ENCODE data around the gene KAT2A.

KAT2A gene

DNA sequence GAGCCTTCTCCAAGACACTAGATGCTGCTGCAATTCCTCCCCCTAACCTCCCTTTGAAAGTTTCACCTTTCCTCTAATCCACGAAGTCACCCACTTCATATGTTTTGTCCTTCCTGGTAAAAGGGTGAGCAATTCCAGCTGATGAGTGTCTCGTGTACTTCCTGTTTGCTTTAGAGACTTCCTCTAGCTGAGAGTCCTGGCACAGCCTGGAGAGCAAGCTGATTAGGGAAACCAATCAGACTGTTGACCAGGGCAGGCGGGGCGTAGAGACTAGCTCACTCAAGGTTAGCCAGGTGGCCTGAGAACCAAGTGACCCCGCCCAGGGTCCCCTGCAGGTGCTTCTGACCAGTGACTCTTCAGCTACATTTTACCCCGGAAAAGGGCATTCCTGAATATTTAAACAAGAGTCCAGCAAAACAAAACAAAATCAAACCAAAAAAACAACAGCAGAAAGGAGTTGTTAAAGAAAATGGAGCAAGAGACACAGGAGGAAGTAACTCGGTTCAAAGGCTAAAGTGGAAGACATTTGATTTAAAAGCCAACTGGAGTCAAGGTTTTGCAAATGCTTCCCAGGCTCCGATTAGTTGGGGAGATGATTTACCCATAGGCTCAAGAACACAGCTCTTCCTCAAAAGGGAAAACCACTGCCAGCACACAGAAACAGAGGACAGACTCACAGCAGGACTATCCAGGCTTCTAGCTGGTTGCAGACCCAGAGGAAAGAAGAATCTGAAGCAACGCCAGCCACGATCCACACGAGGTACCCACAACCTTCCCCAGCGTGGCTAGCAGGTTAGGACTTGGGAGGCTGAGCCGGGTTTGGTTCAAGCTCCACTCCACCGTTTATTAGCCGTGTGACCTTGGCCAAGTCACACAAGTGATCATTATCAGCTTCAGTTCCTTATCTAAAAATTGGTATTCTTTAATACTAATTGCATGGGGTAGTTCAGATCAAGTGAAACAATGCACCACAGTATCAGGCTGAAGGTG is 14.8 kb upstream of the KAT2A start:
- in situ Hi-C loops (cut with HindIII; ENCODE audit: low sequenced_read_pairs), result no loop called here

DNA sequence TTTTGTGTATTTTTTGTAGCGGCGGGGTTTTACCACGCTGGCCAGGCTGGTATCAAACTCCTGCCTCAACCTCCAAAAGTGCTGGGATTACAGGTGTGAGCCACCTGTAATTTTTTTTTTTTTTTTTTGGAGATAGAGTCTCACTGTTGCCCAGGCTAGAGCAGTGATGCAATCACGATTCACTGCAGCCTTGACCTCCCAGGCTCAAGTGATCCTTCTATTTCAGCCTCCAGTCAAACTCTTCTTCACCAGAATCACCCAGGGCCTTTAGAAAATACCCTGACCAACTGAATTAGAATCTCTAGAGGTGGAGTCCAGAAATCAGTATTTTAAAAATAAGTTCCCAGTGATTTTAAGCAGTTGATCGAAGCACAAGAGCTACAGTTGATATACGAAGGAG is 14.0 kb upstream of the KAT2A start:
- in situ Hi-C loops (cut with HindIII; ENCODE audit: low sequenced_read_pairs), result no loop called here

DNA sequence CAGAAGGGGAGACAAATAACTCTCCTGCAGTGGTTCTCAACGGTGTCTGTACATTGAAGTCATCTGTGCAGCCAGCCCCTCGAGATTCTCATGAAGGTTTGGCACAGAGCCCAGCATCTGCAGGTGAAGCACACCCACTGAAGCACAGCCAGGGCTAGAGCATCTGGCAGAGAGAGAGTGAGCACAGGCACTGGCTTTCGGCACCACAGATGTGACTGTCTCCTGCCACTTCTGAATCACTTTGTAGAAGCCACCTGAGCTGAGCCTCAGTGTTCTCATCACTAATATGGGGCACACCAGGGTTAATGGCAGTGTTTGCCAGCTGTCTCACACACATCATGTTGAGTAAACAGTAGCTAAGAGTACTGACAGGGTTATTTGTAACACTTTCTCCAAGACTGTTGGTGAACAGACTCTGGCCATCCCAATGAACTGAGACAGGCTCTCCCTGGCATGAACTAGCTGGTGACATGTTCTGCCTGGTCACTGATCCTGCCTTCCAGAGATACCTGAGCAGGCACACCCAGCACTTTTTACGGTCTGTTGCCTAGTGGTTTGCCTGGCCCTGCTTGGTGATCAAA is 12.4 kb upstream of the KAT2A start:
- in situ Hi-C loops (cut with HindIII; ENCODE audit: low sequenced_read_pairs), result no loop called here

DNA sequence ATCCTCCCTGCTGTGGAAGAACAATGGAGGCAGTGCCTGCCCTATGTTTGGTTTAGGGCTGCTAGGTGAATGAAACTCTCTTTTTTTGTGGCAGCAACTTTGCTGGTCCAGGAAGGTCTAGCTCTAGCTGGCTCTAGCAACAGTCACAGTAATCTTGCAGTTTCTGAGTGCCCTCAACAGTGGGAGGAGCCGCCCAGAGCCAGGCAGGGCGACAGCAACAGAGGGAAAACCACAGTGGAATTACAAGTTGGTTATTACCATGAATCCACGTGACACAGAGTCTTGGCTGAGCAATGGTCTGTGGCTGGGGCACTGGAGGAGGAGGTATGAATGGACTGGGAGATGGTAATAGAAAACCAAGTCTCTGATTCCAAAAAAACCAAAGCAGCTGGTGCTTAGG is 11.8 kb upstream of the KAT2A start:
- in situ Hi-C loops (cut with HindIII; ENCODE audit: low sequenced_read_pairs), result no loop called here

DNA sequence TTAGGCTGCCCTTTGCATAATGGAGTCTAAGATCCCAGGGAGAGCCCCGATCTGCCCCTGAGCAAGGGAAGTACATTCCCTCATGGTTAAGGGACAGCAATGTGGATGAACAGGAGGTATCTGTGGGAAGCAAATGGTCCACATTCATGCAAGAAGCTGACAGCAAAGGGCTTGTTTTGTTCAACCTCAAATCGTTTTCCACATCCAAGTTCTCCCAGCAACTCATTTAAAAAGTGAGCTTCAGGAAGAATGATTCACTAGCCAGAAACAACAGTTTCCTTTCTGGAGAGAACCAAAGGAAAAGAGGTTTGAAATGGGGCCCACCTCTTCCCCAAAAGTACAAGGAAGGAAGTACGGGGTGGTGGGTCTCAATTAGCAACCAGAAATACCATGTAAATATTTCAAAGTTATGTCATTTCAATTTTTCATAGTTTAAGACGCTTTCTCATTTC is 10.8 kb upstream of the KAT2A start:
- in situ Hi-C loops (cut with HindIII; ENCODE audit: low sequenced_read_pairs), result no loop called here

DNA sequence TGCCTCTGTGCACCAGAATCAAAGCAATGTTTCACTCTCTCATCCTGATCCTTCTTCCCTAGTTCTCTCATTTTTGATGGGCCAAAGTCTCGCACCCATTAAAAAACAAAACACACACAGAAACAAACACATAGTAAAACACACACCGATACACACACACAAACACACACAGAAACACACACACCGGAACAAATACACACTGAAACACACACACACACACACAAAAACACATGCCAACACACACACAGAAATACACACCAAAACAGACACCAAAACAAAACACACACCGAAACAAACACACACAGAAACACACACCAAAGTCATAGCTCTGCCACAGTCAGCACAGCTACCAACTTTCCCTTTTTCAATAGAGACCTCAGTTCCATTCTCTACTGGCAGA is 10.1 kb upstream of the KAT2A start:
- in situ Hi-C loops (cut with HindIII; ENCODE audit: low sequenced_read_pairs), result no loop called here

DNA sequence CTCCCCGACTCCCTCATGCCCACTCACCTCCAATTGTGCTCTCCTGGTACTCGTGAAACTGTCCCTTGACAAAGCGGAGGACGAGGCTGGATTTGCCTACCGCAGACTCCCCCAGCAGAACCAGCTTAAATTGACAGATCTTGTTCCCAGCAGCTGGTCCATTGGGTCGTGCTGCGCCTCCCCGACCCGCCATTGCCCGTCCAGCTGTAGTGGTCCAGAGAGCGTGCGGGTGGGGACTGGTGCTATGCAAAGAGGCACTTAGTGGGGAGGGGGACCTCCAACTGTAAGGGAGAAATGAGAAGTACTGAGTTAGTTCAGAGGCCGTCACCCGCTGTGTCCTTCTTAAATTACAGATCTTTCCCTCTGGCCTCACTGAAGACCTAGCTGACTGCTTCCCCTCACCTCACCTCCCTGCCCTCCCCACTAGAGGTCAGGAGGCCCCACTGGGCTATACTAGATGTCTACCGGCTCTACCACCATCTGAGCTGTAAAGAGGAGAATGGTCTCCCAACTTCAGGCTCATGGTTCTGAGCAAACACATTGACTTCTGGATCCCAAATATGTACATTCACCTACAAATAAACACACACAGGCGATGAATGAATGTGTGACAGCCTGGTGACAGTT is 9.3 kb upstream of the KAT2A start:
- in situ Hi-C loops (cut with HindIII; ENCODE audit: low sequenced_read_pairs), result no loop called here

DNA sequence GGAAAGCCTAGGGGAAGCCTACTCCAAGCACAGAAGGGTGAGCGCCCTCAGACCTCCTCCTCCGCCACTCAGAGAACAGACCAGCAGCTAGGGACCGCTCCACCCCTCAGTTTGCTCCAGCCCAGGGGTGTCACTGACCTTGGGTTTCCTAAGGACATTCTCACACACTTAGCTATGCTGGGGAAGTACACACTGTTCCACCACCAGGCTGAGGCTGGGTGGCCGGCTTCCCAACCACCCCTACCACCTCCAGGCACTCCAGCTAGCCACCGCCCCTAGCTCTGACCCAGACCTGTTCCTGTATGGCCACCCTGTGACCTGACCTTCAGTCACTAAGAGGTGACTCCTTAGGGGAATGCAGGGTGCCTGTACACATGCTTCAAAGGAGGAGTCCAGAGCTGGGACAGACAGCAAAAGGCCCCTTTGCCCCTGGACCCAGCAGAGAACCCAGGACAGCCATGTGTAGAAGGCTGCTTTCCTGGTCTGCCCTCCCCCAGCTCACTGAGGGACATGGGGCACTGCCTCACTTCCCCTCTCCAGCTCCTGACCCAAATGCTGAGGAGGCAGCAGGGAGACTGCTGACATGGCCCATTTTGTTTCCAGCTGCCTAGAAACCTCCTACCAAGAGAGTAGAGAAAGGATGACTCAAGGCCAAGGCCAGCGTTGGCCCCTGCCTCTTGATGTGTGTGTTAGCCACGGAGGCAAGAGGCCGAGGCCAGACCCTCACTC is 8.1 kb upstream of the KAT2A start:
- in situ Hi-C loops (cut with HindIII; ENCODE audit: low sequenced_read_pairs), result no loop called here

DNA sequence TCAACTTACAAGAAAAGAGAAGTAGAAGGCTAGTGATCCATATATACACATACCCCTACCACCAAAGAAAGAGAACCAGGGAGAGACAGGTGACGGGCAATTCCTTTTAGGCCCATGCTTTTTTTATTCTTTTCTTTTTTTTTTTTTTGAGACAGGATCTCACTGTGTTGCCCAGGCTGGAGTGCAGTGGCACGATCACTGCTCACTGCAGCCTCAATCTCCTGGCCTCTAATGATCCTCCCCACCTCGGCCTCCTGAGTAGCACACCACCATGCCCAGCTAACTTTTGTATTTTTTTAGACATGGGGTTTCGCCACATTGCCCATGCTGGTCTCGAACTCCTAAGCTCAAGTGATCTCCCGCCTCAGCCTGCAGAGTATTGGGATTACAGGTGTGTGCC is 6.2 kb upstream of the KAT2A start:
- in situ Hi-C loops (cut with HindIII; ENCODE audit: low sequenced_read_pairs), result no loop called here

DNA sequence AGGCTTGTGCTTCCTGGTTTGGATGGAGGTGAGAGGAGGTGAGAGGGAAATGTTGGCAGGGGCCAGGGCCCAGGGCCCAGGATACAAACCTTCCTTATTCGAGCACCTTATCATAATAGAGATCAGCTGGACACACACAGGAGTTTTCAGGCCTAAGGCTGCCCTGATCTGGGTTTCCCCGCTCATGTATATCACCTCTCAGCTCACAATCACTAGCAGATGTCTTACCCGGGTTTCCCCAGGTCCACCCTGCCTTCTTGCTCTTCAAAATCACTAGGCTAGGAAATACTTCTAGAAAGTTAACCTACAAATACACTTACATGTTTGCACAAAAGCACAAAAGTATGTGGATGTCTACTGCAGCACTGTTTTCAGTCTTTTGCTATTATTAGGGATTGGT is 5.7 kb upstream of the KAT2A start:
- in situ Hi-C loops (cut with HindIII; ENCODE audit: low sequenced_read_pairs), result no loop called here

DNA sequence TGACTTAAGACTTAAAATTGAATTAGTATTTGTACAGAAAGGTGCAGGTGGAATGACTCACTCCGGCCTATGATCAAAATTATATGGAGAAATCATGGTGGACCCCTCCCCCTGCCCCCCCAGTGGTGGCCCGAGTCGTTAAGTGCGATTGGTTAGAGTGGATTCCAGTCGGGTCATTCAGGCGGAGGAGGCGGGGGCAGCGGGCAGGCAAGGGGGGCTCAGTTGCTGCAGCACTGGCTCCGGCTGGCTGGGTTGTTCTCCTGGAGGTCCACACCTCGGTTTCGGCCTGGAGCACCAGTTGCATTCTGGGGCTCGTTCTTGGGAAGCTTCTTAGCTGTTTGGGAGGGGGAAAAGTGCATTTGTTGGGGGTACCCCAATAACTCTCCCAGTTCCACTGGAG is 4.4 kb upstream of the KAT2A start:
- in situ Hi-C loops (cut with HindIII; ENCODE audit: low sequenced_read_pairs), result no loop called here

DNA sequence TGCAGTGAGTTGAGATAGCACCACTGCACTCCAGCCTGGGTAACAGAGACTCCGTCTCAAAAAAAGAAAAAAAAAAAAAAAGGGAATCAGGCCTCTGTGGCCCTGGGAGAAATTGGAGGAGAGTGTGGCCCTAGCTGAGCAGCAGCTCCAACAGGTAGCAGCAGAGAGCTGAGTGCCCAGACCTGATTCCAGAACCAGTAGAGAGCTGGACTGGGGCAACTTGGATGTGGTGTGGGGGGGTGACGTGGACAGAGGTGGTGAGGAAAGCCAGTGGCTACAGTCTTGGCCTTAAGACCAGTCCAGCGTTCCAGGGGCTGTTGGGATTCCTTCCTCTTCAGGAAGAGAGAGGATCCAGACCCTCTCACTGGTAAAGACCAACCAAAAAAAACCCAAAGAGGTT is 3.1 kb upstream of the KAT2A start:
- in situ Hi-C loops (cut with HindIII; ENCODE audit: low sequenced_read_pairs), result no loop called here

DNA sequence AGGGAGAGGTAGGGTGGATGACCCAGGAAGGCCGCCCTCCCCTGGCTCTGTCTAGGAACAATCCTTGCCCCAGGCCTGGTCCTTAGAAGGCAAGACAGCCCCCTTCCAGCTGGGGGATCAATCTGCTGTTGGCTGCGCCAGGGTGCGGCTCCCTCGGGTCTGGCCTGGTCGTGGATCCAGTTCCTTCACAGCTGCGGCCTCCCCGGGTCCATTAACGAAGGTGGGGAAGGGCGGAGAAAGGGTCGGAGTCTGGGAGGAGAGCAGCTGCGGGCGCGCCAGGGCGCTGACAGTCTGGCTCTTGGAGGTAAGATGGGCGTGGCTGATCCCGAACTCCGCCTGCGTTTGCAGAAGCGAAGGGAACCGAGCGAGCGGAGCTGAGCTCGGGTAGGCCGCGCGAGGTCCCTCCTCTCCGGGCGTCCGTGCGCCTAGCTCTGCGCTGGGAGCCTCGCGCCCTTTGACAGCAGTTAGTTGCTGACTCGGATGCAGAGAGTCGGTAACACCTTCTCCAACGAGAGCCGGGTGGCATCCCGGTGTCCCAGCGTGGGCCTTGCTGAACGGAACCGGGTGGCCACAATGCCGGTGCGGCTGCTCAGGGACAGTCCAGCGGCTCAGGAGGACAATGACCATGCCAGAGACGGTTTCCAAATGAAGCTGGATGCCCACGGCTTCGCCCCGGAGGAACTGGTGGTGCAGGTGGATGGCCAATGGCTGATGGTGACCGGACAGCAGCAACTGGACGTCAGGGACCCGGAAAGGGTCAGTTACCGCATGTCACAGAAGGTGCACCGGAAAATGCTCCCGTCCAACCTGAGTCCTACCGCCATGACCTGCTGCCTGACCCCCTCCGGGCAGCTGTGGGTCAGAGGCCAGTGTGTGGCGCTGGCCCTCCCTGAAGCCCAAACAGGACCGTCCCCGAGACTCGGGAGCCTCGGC is 1.5 kb upstream of the KAT2A start, which contains the start of gene HSPB9:
Gene HSPB9, plus strand, starts transcription at position 434 of the 933 bp plus-strand sequence. Its CDS starts 47 bp downstream, at position 481.
- in situ Hi-C loops (cut with HindIII; ENCODE audit: low sequenced_read_pairs), result no loop called here

DNA sequence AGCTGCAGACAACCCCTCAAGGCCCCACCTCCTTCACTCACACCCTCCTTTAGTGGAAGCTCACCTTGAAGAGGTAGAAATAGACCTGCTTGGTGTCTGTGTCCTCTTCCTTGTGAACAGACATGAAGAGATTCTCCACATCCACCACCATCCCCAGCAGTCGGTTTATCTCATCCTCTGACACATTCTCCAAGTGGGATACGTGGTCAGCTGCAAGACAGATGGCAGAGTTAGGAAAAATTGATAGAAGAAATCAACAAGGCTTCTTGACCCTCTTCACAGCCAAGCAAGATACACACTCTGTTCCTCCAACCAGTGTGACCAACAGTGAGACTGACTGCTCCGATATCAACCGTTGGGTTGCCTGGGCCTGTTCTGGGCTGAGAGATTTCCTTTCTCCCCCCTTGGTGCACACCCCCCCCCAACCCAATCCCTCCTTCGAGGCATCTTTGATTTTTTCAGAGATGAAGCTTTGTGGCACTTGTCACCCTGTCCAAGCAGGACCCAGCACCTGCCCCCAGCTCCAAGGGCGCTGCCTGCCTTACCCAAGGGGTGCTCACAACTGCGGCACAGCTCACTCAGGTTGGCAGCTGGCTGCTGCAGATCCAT is 902 bp downstream of the KAT2A start:
- in situ Hi-C loops (cut with HindIII; ENCODE audit: low sequenced_read_pairs), result no loop called here

DNA sequence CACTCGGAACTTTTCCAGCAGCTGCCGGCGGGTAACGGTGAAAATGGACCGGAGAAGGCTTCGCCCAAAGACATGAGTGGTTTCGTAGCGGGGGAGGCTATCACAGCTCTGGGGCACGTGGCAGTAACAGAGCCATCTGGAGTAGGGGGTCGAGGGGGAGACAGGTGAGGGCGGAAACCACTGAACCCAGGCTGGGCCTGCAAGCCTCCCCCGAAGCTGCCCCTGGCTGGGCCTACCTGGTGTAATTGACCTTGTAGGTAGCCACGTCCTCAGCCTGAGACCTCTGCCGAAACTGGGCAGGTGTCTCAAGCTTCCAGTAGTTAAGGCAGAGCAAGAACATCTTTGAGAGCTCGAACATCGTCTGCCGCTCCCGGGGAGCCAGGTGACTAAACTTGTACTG is 1.9 kb downstream of the KAT2A start:
- in situ Hi-C loops (cut with HindIII; ENCODE audit: low sequenced_read_pairs), result no loop called here

DNA sequence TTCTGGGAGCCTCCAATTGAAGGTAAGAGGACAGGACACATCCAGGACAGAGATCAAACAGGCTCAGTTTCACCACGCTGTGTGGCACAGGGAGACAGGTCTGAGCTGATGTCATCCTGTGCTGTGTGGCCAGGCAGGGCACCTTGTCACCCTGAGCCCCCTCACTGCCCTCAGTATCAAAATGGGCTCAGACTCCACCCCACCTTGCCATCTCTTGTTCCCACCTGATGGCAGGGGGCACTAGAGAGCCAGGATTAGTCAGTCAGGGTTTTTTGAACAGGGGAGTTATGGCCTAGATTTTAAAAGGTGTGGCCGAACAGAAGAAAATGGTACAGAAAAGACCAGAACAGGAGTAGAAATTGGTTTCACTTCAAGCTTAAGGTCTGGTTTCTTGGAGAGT is 2.6 kb downstream of the KAT2A start:
- in situ Hi-C loops (cut with HindIII; ENCODE audit: low sequenced_read_pairs), result no loop called here

DNA sequence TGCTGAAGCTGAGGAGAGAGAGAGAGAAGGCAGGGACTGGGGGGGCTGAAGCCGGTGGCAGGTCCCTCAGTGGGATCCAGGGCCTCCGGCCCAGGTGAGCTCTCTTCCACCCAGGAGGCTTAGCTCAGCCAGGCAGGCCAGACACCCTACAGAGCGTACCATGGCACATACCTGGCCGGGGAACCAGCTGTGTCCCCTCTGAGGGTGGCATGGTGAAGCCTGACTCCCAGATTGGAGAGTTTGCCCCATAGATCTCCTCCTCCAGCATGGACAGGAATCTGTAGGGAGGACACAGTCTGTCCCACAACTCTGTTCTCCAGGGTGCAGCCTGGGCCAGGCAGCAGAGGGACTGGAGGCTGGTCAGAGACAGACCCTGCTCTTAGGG is 3.0 kb downstream of the KAT2A start:
- in situ Hi-C loops (cut with HindIII; ENCODE audit: low sequenced_read_pairs), result no loop called here

DNA sequence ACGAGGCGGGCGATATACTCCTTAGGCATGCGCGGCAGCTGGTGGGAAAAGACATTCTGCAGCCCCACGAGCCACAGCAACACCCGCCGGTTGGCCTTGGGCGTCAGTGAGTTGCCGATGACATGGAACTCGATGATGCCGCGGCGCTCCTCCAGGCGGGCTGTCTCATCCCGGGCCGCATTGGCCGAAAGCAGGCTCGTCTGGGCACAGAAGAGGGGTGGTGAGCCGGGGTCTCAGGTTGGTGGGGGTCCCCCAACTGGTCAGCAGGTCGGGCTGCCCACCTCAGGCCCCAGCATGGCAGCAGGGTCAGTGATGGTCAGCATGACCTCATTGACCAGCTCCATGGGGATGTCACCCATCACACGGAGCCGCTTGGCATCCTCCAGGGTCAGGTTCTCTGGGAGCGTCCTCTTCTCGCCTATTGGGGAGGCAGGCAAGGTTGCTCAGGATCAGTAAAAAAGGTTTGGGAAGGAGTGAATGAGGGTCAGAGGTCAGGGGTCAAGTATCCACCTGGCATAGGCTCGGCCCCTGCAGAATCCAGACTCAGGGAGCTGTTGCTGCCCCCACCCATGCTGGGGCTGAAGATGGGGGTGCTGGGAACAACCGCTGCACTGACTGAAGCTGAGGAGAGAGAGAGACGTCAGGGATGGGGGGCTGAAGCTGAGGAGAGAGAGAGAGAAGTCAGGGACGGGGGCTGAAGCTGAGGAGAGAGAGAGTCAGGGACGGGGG is 3.6 kb downstream of the KAT2A start:
- in situ Hi-C loops (cut with HindIII; ENCODE audit: low sequenced_read_pairs), result no loop called here
